Peyer's patch (tissue), 4 donors: Measurements from ENCODE around the gene IL3. TPM values are rescaled to one million over a fixed set of nuclear protein-coding genes. Genes with fewer than 3 reads are reported as not detected.

Experiments
- DNase-seq, 3 donors: peaks; one replicate each; pipeline ENCODE4 v3.0.0-alpha.2; 2017 to 2019
- H3K27ac ChIP-seq, 4 donors: fragments of 200-600 bp; sonication (generic); one replicate each; pipeline ENCODE4 v1.5.1; 2016 to 2019
- H3K27me3 ChIP-seq, 2 donors: fragments of 200-600 bp; sonication (generic); one replicate each; pipeline ENCODE4 v1.5.1; 2019
- H3K36me3 ChIP-seq, 3 donors: fragments of 200-600 bp; sonication (generic); one replicate each; pipeline ENCODE4 v1.5.1; 2016 to 2019
- H3K4me1 ChIP-seq, 4 donors: fragments of 200-600 bp; sonication (generic); one replicate each; pipeline ENCODE4 v1.5.1; 2016 to 2019
- H3K4me3 ChIP-seq, 4 donors: fragments of 200-600 bp; sonication (generic); 1 replicate in 3 of 4; 2 replicates in 1 of 4; pipeline ENCODE4 v1.5.1; 2016 to 2019; ENCODE audit warnings: mild to moderate bottlenecking in 1 of 4
- H3K9me3 ChIP-seq, 4 donors: fragments of 200-600 bp; sonication (generic); one replicate each; pipeline ENCODE4 v1.5.1; 2016 to 2019; ENCODE audit warnings: mild to moderate bottlenecking in 1 of 4
- CTCF ChIP-seq, 6 experiments: fragments of 450-650 bp in 4 of 6; fragments of 200-600 bp in 2 of 6; sonication (generic) in 1 of 6; IDR thresholded peaks; one replicate each; pipeline ENCODE4 v1.5.1; 2017 to 2019; ENCODE audit warnings: antibody characterized with exemption in 6 of 6, mild to moderate bottlenecking in 3 of 6, moderate library complexity in 1 of 6
- POLR2A ChIP-seq, 2 donors: fragments of 450-650 bp; IDR thresholded peaks; one replicate each; pipeline ENCODE4 v1.5.1; 2017; ENCODE audit warnings: antibody characterized with exemption in 2 of 2, mild to moderate bottlenecking in 2 of 2, moderate library complexity in 2 of 2
- total RNA-seq, 4 donors: library from RNA; depleted of rRNA; stranded (reverse); fragments of >200 nt; gene quantifications; one replicate each; pipeline ENCODE4 v1.1.0, GENCODE V29; 2016

IL3 gene
- total RNA-seq, 4 donors from 2014 or later = not detected

- Histone ChIP-seq H3K9me3 (no peaks in the 10 kb centered on the region), H3K36me3 (no peaks in the 10 kb centered on the region), H3K27me3 (no peaks in the 10 kb centered on the region), H3K4me1 (peaks cover 0 to 31% (median 17%) of the 10 kb centered on the region in 4 donors), H3K4me3 (no peak overlapping the region), H3K27ac (peak overlapping the region in 1 of 4 donors; percentile 15)
- peak in 1 of 3 donors; percentile 3 for DNase-seq
- TF ChIP-seq POLR2A (IDR thresholded peaks at IDR 0.05) = no peak
- TF ChIP-seq CTCF (IDR thresholded peaks at IDR 0.05) = no peak
These were observed 39.5 kb downstream of the IL3 start for GRCh38 chr5:132099905-132100304.

GRCh38 chr5:132100672-132101261, 40.3 kb downstream of the IL3 start:
- Histone ChIP-seq H3K9me3 (no peaks in the 10 kb centered on the region), H3K27ac (peak overlapping the region in 3 of 4 donors; percentile 30 to 82 (median 73)), H3K4me3 (no peak overlapping the region), H3K36me3 (no peaks in the 10 kb centered on the region), H3K27me3 (no peaks in the 10 kb centered on the region), H3K4me1 (peaks cover 0 to 26% (median 17%) of the 10 kb centered on the region in 4 donors)
- TF ChIP-seq CTCF (IDR thresholded peaks at IDR 0.05) = no peak
- no peak for TF ChIP-seq POLR2A (IDR thresholded peaks at IDR 0.05)
- peak in 2 of 3 donors; percentile 61 to 66 for DNase-seq

GRCh38 chr5:132101385-132101880, 41.0 kb downstream of the IL3 start:
- H3K27me3 ChIP-seq = no peaks in the 10 kb centered on the region
- peak overlapping the region; percentile 64 to 82 (median 74) for H3K27ac ChIP-seq
- H3K4me3 ChIP-seq = no peak overlapping the region
- H3K9me3 ChIP-seq = no peaks in the 10 kb centered on the region
- H3K4me1 ChIP-seq = peaks cover 0 to 26% (median 17%) of the 10 kb centered on the region in 4 donors
- no peaks in the 10 kb centered on the region for H3K36me3 ChIP-seq
- no peak for DNase-seq
- TF ChIP-seq POLR2A (IDR thresholded peaks at IDR 0.05) (no peak), CTCF (IDR thresholded peaks at IDR 0.05) (no peak)

GRCh38 chr5:132102101-132102701, 41.7 kb downstream of the IL3 start:
- no peak for DNase-seq
- peaks cover 0 to 26% (median 17%) of the 10 kb centered on the region in 4 donors for H3K4me1 ChIP-seq
- H3K27ac ChIP-seq = peak overlapping the region; percentile 64 to 82 (median 74)
- TF ChIP-seq CTCF (IDR thresholded peaks at IDR 0.05) = no peak
- no peak for TF ChIP-seq POLR2A (IDR thresholded peaks at IDR 0.05)
- H3K9me3 ChIP-seq = no peaks in the 10 kb centered on the region
- no peaks in the 10 kb centered on the region for H3K36me3 ChIP-seq
- no peak overlapping the region for H3K4me3 ChIP-seq
- H3K27me3 ChIP-seq = no peaks in the 10 kb centered on the region

GRCh38 chr5:132102944-132103331, 42.5 kb downstream of the IL3 start:
- DNase-seq = no peak
- no peaks in the 10 kb centered on the region for H3K36me3 ChIP-seq
- no peaks in the 10 kb centered on the region for H3K9me3 ChIP-seq
- peaks cover 0 to 26% (median 17%) of the 10 kb centered on the region in 4 donors for H3K4me1 ChIP-seq
- no peaks in the 10 kb centered on the region for H3K27me3 ChIP-seq
- H3K27ac ChIP-seq = peak overlapping the region; percentile 64 to 82 (median 74)
- H3K4me3 ChIP-seq = no peak overlapping the region
- TF ChIP-seq CTCF (IDR thresholded peaks at IDR 0.05) = no peak
- TF ChIP-seq POLR2A (IDR thresholded peaks at IDR 0.05) = no peak
